Measurements from ENCODE around the gene RTEL1.
"Not testable (repeated sequence)": the region's sequence is repeated elsewhere in the genome, so short reads cannot be mapped to it uniquely, and the experiment has no call there.

RTEL1 gene

GRCh38 chr20:63657937-63658748 is at the start of gene RTEL1:
TSS of gene RTEL1 (plus strand) at chr20:63658312. CDS start at chr20:63659403, 1,091 bp downstream.
- peak; percentile 80 to 84 (median 82) for DNase-seq (ENCODE audit: low read depth in 4 of 4, low spot score in 1 of 4)

- DNase-seq (ENCODE audit: low read depth in 4 of 4, low spot score in 1 of 4) = no peak
These were observed 47.3 kb upstream of the RTEL1 start for GRCh38 chr20:63610581-63611435.

- no peak for DNase-seq (ENCODE audit: low read depth in 4 of 4, low spot score in 1 of 4)
These were observed 46.5 kb upstream of the RTEL1 start for GRCh38 chr20:63611646-63612045.

GRCh38 chr20:63612276-63612931 is 45.7 kb upstream of the RTEL1 start:
- no peak for DNase-seq (ENCODE audit: low read depth in 4 of 4, low spot score in 1 of 4)

- DNase-seq (ENCODE audit: low read depth in 4 of 4, low spot score in 1 of 4) = not testable (repeated sequence)
These were observed 44.1 kb upstream of the RTEL1 start for GRCh38 chr20:63613863-63614594.

- DNase-seq (ENCODE audit: low read depth in 4 of 4, low spot score in 1 of 4) = no peak
These were observed 40.8 kb upstream of the RTEL1 start for GRCh38 chr20:63617092-63617875.

GRCh38 chr20:63617876-63618265 is 40.2 kb upstream of the RTEL1 start:
- no peak for DNase-seq (ENCODE audit: low read depth in 4 of 4, low spot score in 1 of 4)

GRCh38 chr20:63618291-63618980 is 39.7 kb upstream of the RTEL1 start:
- DNase-seq (ENCODE audit: low read depth in 4 of 4, low spot score in 1 of 4) = no peak

GRCh38 chr20:63619086-63619485 is 39.0 kb upstream of the RTEL1 start:
- no peak for DNase-seq (ENCODE audit: low read depth in 4 of 4, low spot score in 1 of 4)

GRCh38 chr20:63619505-63619904 is 38.6 kb upstream of the RTEL1 start:
- no peak for DNase-seq (ENCODE audit: low read depth in 4 of 4, low spot score in 1 of 4)

GRCh38 chr20:63620991-63621390 is 37.1 kb upstream of the RTEL1 start:
- no peak for DNase-seq (ENCODE audit: low read depth in 4 of 4, low spot score in 1 of 4)

GRCh38 chr20:63622096-63622495 is 36.0 kb upstream of the RTEL1 start:
- no peak for DNase-seq (ENCODE audit: low read depth in 4 of 4, low spot score in 1 of 4)

GRCh38 chr20:63622732-63623131 is 35.4 kb upstream of the RTEL1 start:
- no peak for DNase-seq (ENCODE audit: low read depth in 4 of 4, low spot score in 1 of 4)

GRCh38 chr20:63624486-63624885 is 33.6 kb upstream of the RTEL1 start:
- no peak for DNase-seq (ENCODE audit: low read depth in 4 of 4, low spot score in 1 of 4)

- DNase-seq (ENCODE audit: low read depth in 4 of 4, low spot score in 1 of 4) = no peak
These were observed 32.2 kb upstream of the RTEL1 start for GRCh38 chr20:63625771-63626423.

- peak in 3 of 4 experiments; percentile 62 for DNase-seq (ENCODE audit: low read depth in 4 of 4, low spot score in 1 of 4)
These were observed 31.5 kb upstream of the RTEL1 start, which contains the start of gene GMEB2 for GRCh38 chr20:63626424-63627128. TSS of gene GMEB2 (minus strand) at chr20:63627101. CDS start at chr20:63619397, 7,704 bp downstream.

GRCh38 chr20:63627129-63627750 is 30.9 kb upstream of the RTEL1 start:
- peak; percentile 83 to 92 (median 86) for DNase-seq (ENCODE audit: low read depth in 4 of 4, low spot score in 1 of 4)

- DNase-seq (ENCODE audit: low read depth in 4 of 4, low spot score in 1 of 4) = no peak
These were observed 30.3 kb upstream of the RTEL1 start for GRCh38 chr20:63627751-63628245.

Measured in stimulated activated CD4-positive, alpha-beta T cell treated with anti-CD3 and anti-CD28 coated beads, Interleukin-1b, Interleukin-23, amount 100 ng/mL, for 24 hours (primary cell).